ENCODE data around the gene ABCF3.

ABCF3 gene, protein sequence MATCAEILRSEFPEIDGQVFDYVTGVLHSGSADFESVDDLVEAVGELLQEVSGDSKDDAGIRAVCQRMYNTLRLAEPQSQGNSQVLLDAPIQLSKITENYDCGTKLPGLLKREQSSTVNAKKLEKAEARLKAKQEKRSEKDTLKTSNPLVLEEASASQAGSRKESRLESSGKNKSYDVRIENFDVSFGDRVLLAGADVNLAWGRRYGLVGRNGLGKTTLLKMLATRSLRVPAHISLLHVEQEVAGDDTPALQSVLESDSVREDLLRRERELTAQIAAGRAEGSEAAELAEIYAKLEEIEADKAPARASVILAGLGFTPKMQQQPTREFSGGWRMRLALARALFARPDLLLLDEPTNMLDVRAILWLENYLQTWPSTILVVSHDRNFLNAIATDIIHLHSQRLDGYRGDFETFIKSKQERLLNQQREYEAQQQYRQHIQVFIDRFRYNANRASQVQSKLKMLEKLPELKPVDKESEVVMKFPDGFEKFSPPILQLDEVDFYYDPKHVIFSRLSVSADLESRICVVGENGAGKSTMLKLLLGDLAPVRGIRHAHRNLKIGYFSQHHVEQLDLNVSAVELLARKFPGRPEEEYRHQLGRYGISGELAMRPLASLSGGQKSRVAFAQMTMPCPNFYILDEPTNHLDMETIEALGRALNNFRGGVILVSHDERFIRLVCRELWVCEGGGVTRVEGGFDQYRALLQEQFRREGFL

DNA sequence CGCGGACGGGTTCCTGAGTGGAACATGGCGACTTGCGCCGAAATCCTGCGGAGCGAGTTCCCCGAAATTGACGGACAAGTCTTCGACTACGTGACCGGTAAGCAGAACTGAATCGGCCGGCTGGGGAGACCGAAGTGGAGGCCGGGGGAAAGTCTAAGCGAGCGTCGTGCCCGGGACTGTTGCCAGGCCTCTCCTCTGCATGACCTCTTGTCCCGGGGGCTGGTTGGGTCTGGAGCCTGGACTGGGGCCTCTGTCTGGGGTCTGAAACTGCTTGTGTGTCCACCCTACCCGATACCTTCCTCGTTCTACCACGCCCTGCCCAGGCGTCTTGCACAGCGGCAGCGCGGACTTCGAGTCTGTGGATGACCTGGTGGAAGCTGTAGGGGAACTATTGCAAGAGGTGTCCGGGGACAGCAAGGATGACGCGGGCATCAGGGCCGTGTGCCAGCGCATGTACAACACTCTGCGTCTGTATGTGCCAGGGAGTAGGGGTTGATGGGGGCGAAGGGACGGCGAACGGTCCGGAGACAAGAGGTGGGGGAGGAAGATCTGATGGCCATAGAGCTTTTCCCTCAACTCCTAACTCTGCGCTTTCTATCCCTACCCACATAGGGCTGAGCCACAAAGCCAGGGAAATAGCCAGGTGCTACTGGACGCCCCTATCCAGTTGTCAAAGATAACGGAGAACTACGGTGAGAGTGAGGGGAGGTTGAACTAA, at the start of gene ABCF3:
TSS of gene ABCF3 (plus strand) at position 16 of the 718 bp plus-strand sequence. CDS start at position 25, 9 bp downstream.
- peak; percentile 56 for DNase-seq (ENCODE audit: low read depth)

DNA sequence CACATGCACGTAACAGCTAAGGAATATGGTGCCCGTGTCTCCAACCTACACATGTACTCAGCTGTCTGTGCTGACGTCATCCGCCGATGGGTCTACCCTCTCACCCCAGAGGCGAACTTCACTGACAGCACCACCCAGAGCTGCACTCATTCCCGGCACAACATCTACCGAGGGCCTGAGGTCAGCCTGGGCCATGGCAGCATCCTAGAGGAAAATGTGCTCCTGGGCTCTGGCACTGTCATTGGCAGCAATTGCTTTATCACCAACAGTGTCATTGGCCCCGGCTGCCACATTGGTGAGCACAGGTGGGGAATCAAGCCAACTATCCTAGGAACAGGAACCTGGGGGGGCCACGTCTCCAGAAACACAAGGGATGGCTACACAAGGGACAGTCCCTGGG, 45.6 kb upstream of the ABCF3 start:
- no peak for DNase-seq (ENCODE audit: low read depth)
- H3K4me3 ChIP-seq (replicated peaks; ENCODE audit: low read depth, low read length) = no peak overlapping the region
- TF ChIP-seq, protein P1, sequence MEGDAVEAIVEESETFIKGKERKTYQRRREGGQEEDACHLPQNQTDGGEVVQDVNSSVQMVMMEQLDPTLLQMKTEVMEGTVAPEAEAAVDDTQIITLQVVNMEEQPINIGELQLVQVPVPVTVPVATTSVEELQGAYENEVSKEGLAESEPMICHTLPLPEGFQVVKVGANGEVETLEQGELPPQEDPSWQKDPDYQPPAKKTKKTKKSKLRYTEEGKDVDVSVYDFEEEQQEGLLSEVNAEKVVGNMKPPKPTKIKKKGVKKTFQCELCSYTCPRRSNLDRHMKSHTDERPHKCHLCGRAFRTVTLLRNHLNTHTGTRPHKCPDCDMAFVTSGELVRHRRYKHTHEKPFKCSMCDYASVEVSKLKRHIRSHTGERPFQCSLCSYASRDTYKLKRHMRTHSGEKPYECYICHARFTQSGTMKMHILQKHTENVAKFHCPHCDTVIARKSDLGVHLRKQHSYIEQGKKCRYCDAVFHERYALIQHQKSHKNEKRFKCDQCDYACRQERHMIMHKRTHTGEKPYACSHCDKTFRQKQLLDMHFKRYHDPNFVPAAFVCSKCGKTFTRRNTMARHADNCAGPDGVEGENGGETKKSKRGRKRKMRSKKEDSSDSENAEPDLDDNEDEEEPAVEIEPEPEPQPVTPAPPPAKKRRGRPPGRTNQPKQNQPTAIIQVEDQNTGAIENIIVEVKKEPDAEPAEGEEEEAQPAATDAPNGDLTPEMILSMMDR (IDR thresholded peaks at IDR 0.05; ENCODE audit: low read length, missing control alignments) = no peak

More for the DNA sequence above, at the start of gene ABCF3:
- TF ChIP-seq, protein P1 (IDR thresholded peaks at IDR 0.05; ENCODE audit: low read length, missing control alignments) = no peak
- peak within 1 kb of the TSS; percentile 99 for H3K4me3 ChIP-seq (replicated peaks; ENCODE audit: low read depth, low read length)

- no peak for DNase-seq (ENCODE audit: low read depth)
- TF ChIP-seq, protein P1 (IDR thresholded peaks at IDR 0.05; ENCODE audit: low read length, missing control alignments) = no peak
- H3K4me3 ChIP-seq (replicated peaks; ENCODE audit: low read depth, low read length) = no peak overlapping the region
Observed at GRCh38 chr3:184142199-184142598, 43.8 kb upstream of the ABCF3 start.

DNA sequence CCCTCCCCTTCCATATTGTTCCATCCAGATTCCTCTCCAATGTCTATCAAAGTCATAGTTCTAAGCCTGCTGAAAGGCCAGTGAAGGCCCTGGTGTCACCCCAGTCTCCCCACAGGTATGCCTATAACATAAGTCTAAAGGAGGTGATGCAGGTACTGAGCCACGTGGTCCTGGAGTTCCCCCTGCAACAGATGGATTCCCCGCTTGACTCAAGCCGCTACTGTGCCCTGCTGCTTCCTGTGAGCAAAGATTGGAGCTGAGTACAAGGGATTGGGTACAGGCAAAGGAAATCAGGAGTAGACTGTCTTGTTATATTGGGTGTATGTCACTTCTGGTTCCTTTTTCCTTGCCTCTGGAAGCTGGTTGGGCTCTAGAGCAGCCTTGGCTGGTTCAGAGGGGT, 42.7 kb upstream of the ABCF3 start:
- TF ChIP-seq, protein P1 (IDR thresholded peaks at IDR 0.05; ENCODE audit: low read length, missing control alignments) = no peak
- H3K4me3 ChIP-seq (replicated peaks; ENCODE audit: low read depth, low read length) = no peak overlapping the region
- DNase-seq (ENCODE audit: low read depth) = no peak

DNA sequence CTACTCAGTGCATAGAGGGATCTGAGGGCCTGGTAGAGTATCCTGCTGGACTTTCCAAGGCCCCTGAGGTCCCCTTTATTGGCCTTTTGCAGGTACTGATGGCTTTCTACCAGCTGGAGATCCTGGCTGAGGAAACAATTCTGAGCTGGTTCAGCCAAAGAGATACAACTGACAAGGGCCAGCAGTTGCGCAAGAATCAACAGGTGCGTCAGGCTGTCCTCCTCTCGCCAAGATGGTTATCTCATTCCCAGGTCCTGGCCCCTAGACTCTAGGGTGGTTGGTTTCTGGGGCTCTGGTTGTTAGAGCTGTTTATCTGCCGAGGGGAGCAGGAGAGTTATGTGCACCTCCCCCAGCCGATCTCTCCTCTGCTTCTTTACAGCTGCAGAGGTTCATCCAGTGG, 41.5 kb upstream of the ABCF3 start:
- no peak for DNase-seq (ENCODE audit: low read depth)
- TF ChIP-seq, protein P1 (IDR thresholded peaks at IDR 0.05; ENCODE audit: low read length, missing control alignments) = no peak
- no peak overlapping the region for H3K4me3 ChIP-seq (replicated peaks; ENCODE audit: low read depth, low read length)

GRCh38 chr3:184145111-184145524, 40.9 kb upstream of the ABCF3 start:
- TF ChIP-seq, protein P1 (IDR thresholded peaks at IDR 0.05; ENCODE audit: low read length, missing control alignments) = peak; percentile 55
- peak; percentile 74 for DNase-seq (ENCODE audit: low read depth)
- H3K4me3 ChIP-seq (replicated peaks; ENCODE audit: low read depth, low read length) = no peak overlapping the region

Data from fibroblast of pulmonary artery (primary cell).